ENCODE measurements around the gene SKP2. TPM values are rescaled to one million over a fixed set of nuclear protein-coding genes. Genes with fewer than 3 reads are reported as not detected.
"Not testable (repeated sequence)": the region's sequence is repeated elsewhere in the genome, so short reads cannot be mapped to it uniquely, and the experiment has no call there.

Gene SKP2
- total and polyA plus RNA-seq, 4 donors = 4.6 to 28.2 (median 15.4) TPM

DNA sequence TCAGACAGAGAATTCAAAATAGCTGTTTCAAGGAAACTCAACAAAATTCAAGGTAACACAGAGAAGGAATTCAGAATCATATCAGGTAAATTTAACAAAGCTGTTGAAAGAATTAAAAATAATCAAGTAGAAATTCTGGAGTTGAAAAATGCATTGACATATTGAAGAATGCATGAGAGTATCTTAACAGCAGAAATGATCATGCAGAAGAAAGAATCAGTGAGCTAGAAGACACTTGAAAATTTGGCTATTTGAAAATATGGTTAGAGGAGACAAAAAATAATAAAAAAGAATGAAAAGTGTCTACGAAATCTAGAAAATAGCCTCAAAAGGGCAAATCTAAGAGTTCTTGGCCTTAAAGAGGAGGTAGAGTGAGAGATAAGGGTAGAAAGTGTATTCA, 23.1 kb upstream of the SKP2 start:
- Histone ChIP-seq H3K9ac (ENCODE audit: low read depth in 1 of 2, low read length in 2 of 2) (no peak overlapping the region), H3K4me1 (ENCODE audit: control insufficient read depth in 4 of 4, insufficient read depth in 4 of 4, low read length in 3 of 4) (no peaks in the 10 kb centered on the region), H3K36me3 (ENCODE audit: control insufficient read depth in 4 of 4, insufficient read depth in 3 of 4, low read depth in 1 of 4, low read length in 3 of 4) (peaks cover 0 to 6% (median under 1%) of the 10 kb centered on the region in 4 donors), H3K27me3 (ENCODE audit: control insufficient read depth in 4 of 4, insufficient read depth in 4 of 4, low read length in 3 of 4) (no peaks in the 10 kb centered on the region), H3K4me3 (ENCODE audit: low read depth in 1 of 3, low read length in 3 of 3) (no peak overlapping the region), H3K9me3 (ENCODE audit: control insufficient read depth in 4 of 4, low read length in 3 of 4) (no peaks in the 10 kb centered on the region), H3K27ac (ENCODE audit: low read depth in 1 of 2, low read length in 2 of 2) (no peak overlapping the region)
- no peak for DNase-seq (ENCODE audit: low spot score)
- WGBS = 97% methylated on average over 1 of the region's 1 CpG
- TF ChIP-seq GABPA (IDR thresholded peaks at IDR 0.05 in 1 of 2, conservative IDR thresholded peaks at IDR 0.05 in 1 of 2) (no peak), RXRA (IDR thresholded peaks at IDR 0.05) (no peak), FOXA1 (IDR thresholded peaks at IDR 0.05) (no peak), NR2F2 (IDR thresholded peaks at IDR 0.05) (no peak), JUND (IDR thresholded peaks at IDR 0.05) (no peak), REST (IDR thresholded peaks at IDR 0.05) (no peak), ATF3 (IDR thresholded peaks at IDR 0.05) (no peak), SP1 (IDR thresholded peaks at IDR 0.05) (no peak), EGR1 (IDR thresholded peaks at IDR 0.05; ENCODE audit: low read depth in 2 of 2) (no peak), ZBTB33 (IDR thresholded peaks at IDR 0.05) (no peak), HNF4G (IDR thresholded peaks at IDR 0.05) (no peak), FOXA2 (IDR thresholded peaks at IDR 0.05) (no peak), HNF4A (conservative IDR thresholded peaks at IDR 0.05) (no peak), TAF1 (conservative IDR thresholded peaks at IDR 0.05) (no peak), YY1 (IDR thresholded peaks at IDR 0.05) (no peak), MAX (IDR thresholded peaks at IDR 0.05) (no peak)
- TF ChIP-seq, protein P1, sequence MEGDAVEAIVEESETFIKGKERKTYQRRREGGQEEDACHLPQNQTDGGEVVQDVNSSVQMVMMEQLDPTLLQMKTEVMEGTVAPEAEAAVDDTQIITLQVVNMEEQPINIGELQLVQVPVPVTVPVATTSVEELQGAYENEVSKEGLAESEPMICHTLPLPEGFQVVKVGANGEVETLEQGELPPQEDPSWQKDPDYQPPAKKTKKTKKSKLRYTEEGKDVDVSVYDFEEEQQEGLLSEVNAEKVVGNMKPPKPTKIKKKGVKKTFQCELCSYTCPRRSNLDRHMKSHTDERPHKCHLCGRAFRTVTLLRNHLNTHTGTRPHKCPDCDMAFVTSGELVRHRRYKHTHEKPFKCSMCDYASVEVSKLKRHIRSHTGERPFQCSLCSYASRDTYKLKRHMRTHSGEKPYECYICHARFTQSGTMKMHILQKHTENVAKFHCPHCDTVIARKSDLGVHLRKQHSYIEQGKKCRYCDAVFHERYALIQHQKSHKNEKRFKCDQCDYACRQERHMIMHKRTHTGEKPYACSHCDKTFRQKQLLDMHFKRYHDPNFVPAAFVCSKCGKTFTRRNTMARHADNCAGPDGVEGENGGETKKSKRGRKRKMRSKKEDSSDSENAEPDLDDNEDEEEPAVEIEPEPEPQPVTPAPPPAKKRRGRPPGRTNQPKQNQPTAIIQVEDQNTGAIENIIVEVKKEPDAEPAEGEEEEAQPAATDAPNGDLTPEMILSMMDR (IDR thresholded peaks at IDR 0.05; ENCODE audit: low read depth, low read length, missing input control) = no peak

DNA sequence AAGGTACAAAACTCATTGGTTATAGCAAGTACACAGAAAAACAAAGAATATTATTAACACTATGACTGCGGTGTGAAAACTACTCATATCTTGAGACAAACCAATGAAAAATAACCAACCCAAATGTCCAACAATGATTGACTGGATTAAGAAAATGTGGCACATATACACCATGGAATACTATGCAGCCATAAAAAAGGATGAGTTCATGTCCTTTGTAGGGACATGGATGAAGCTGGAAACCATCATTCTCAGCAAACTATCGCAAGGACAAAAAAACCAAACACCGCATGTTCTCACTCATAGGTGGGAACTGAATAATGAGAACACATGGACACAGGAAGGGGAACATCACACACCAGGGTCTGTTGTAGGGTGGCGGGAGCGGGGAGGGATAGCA, 22.2 kb upstream of the SKP2 start:
- not testable (repeated sequence) for H3K27me3 ChIP-seq (ENCODE audit: control insufficient read depth in 4 of 4, insufficient read depth in 4 of 4, low read length in 3 of 4); H3K36me3 ChIP-seq (ENCODE audit: control insufficient read depth in 4 of 4, insufficient read depth in 3 of 4, low read depth in 1 of 4, low read length in 3 of 4); H3K4me3 ChIP-seq (ENCODE audit: low read depth in 1 of 3, low read length in 3 of 3); H3K4me1 ChIP-seq (ENCODE audit: control insufficient read depth in 4 of 4, insufficient read depth in 4 of 4, low read length in 3 of 4); H3K9me3 ChIP-seq (ENCODE audit: control insufficient read depth in 4 of 4, low read length in 3 of 4); H3K9ac ChIP-seq (ENCODE audit: low read depth in 1 of 2, low read length in 2 of 2); H3K27ac ChIP-seq (ENCODE audit: low read depth in 1 of 2, low read length in 2 of 2); DNase-seq (ENCODE audit: low spot score)
- WGBS = 97% methylated on average over 3 of the region's 5 CpGs

GRCh38 chr5:36133009-36133408, 18.9 kb upstream of the SKP2 start:
- not testable (repeated sequence) for H3K4me1 ChIP-seq (ENCODE audit: control insufficient read depth in 4 of 4, insufficient read depth in 4 of 4, low read length in 3 of 4); H3K9ac ChIP-seq (ENCODE audit: low read depth in 1 of 2, low read length in 2 of 2); H3K27me3 ChIP-seq (ENCODE audit: control insufficient read depth in 4 of 4, insufficient read depth in 4 of 4, low read length in 3 of 4); H3K27ac ChIP-seq (ENCODE audit: low read depth in 1 of 2, low read length in 2 of 2); H3K9me3 ChIP-seq (ENCODE audit: control insufficient read depth in 4 of 4, low read length in 3 of 4); DNase-seq (ENCODE audit: low spot score); H3K4me3 ChIP-seq (ENCODE audit: low read depth in 1 of 3, low read length in 3 of 3)
- H3K36me3 ChIP-seq (ENCODE audit: control insufficient read depth in 4 of 4, insufficient read depth in 3 of 4, low read depth in 1 of 4, low read length in 3 of 4) = peaks cover 2 to 13% (median 9%) of the 10 kb centered on the region in 4 donors
- 97% methylated on average over 1 of the region's 1 CpG for WGBS
